GDM1 (cell line): ENCODE measurements around the gene ANKS1A.

Experiments
- DNase-seq: peaks from one replicate; lab custom pipeline; 2025; lab: John Stamatoyannopoulos, UW

The ANKS1A gene

GRCh38 chr6:35057449-35058357 lies 168.6 kb downstream of the ANKS1A start:
- no peak for DNase-seq

- DNase-seq = no peak
Observed at GRCh38 chr6:35058358-35058675, 169.3 kb downstream of the ANKS1A start.

GRCh38 chr6:35058865-35059522 lies 169.9 kb downstream of the ANKS1A start:
- no peak for DNase-seq

- DNase-seq = no peak
Observed at GRCh38 chr6:35059596-35060345, 170.7 kb downstream of the ANKS1A start.

- DNase-seq = no peak
Observed at GRCh38 chr6:35061102-35061615, 172.1 kb downstream of the ANKS1A start.

- DNase-seq = no peak
Observed at GRCh38 chr6:35061651-35062410, 172.8 kb downstream of the ANKS1A start.

DNA sequence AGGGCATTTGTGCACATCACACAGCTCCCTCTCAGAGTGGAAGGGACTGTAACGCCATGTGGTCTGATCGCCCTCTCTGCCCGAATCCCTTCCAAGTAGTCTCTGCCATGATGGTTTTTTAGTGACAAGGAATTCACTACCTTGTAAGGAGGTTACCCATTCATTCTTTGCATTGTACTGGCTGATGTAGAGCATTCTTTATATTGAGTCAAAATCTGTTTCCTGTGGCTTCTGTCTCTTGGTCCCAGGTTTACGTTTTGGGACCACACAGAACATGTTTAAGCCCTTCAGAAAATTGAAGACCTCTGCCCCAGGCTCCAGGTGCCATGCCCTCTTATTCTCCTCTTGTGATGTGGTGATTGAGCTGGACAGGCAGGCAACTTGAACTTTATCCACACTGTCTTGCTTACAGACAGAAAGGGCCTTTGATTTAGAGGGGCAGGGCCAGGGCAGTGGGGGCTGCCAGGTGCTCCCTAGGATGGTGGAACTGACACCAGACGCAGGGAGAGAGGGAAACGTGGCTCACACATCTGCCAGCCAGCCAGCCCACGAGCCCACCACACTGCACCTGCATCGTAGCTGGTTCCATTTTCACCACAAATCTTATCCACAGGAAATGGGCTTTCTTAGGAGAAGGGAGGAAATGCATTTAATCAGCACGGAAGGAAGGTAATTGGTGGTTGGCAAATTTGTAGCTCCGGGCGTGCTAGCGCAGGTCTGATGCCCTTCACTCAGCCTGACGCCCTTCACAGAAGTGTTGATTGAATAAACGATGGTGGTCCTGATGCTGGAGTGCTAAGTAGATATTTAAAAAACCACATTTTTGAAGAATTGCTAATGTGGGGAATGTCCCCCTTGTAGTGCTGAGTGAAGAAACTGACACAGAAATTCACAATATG lies 173.9 kb downstream of the ANKS1A start:
- no peak for DNase-seq

GRCh38 chr6:35063701-35064280 lies 174.7 kb downstream of the ANKS1A start:
- DNase-seq = no peak

- no peak for DNase-seq
Observed at GRCh38 chr6:35064290-35064689, 175.2 kb downstream of the ANKS1A start.

- DNase-seq = no peak
Observed at GRCh38 chr6:35064757-35065440, 175.8 kb downstream of the ANKS1A start.

DNA sequence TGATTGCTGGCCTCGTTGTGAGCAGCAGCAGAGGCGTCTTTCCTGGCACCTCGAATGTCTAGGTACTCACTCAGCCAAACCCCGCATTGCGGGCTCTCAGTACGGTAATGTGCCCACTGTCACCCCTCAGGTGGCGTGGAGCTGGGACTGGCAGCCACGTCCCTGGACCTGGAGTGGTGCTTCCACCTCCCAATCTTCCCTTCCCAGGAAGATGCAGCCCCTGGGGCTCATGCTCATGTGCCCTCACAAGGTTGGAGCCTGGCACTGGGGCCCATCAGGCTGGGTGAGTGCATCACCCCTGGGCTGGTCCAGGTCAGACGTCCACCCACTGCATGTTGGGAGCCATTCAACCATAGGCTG lies 176.4 kb downstream of the ANKS1A start:
- no peak for DNase-seq

DNA sequence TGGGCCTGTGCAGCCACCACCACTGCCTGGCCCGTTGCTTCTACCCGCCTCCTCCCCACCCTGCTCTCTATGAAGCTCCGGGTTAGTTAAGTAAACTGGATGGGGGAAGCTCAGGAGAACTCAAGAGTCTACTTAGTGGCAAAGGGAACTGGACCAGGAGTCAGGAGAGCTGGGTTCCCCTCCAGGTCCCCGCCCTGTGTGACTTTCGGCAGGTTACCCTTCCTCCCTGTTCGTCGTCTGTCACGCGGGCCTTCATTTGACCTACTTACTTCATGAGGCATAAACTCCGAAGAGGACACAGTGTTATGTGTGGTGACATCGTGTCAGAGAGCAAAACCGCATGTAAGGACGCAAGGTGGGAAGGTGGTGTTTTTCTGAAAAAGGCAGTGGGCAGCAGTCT lies 176.8 kb downstream of the ANKS1A start:
- no peak for DNase-seq

- no peak for DNase-seq
Observed at GRCh38 chr6:35067234-35067633, 178.2 kb downstream of the ANKS1A start.

DNA sequence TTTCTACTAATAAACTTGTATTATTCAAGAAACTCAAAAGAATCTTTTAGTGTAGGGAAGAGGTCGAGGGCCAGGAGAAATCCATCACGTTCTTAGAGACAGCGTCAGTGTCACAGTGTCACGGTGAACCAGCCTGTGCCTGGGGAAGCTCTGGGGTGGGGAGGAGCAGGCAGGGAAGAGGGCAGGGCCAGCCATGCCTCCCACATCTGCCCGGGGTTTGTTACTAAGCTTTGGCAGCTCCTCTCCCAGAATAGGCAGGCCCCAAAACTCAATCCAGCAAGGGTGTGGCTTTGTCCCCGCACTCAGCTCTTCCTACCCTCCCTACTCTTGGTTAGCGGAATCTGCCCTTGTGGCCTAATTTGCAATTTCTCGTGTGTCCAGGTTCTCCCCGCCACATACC lies 179.2 kb downstream of the ANKS1A start:
- no peak for DNase-seq

- no peak for DNase-seq
Observed at GRCh38 chr6:35068644-35069043, 179.6 kb downstream of the ANKS1A start.

- no peak for DNase-seq
Observed at GRCh38 chr6:35069262-35069661, 180.2 kb downstream of the ANKS1A start.

- no peak for DNase-seq
Observed at GRCh38 chr6:35070111-35070510, 181.1 kb downstream of the ANKS1A start.

GRCh38 chr6:35071347-35071994 lies 182.4 kb downstream of the ANKS1A start:
- DNase-seq = no peak

- no peak for DNase-seq
Observed at GRCh38 chr6:35072051-35072697, 183.1 kb downstream of the ANKS1A start.
